ENCODE data around the gene RANBP10. TPM values are rescaled to one million over a fixed set of nuclear protein-coding genes. Genes with fewer than 3 reads are reported as not detected.
A peak's percentile ranks its signal among the peaks of the same experiment; 100 is the strongest.

The RANBP10 gene
- total RNA-seq, 6 experiments from 2014 or later = 15.1 to 38.4 (median 22.7) TPM

GRCh38 chr16:67740391-67740790, 66.0 kb downstream of the RANBP10 start:
- no peak for TF ChIP-seq POLR2A (IDR thresholded peaks at IDR 0.05)
- TF ChIP-seq, protein P1, sequence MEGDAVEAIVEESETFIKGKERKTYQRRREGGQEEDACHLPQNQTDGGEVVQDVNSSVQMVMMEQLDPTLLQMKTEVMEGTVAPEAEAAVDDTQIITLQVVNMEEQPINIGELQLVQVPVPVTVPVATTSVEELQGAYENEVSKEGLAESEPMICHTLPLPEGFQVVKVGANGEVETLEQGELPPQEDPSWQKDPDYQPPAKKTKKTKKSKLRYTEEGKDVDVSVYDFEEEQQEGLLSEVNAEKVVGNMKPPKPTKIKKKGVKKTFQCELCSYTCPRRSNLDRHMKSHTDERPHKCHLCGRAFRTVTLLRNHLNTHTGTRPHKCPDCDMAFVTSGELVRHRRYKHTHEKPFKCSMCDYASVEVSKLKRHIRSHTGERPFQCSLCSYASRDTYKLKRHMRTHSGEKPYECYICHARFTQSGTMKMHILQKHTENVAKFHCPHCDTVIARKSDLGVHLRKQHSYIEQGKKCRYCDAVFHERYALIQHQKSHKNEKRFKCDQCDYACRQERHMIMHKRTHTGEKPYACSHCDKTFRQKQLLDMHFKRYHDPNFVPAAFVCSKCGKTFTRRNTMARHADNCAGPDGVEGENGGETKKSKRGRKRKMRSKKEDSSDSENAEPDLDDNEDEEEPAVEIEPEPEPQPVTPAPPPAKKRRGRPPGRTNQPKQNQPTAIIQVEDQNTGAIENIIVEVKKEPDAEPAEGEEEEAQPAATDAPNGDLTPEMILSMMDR (IDR thresholded peaks at IDR 0.05) = no peak
- Histone ChIP-seq H3K9me3 (no peaks in the 10 kb centered on the region), H3K27ac (no peak overlapping the region), H3K4me1 (no peaks in the 10 kb centered on the region), H3K27me3 (no peaks in the 10 kb centered on the region), H3K4me3 (no peak overlapping the region), H3K36me3 (peaks cover 0 to 35% (median 7%) of the 10 kb centered on the region in 4 donors)
- ATAC-seq (no peak), DNase-seq (no peak)
- WGBS (ENCODE audit: insufficient coverage, low coverage, low lambda C conversion rate, missing lambda C conversion rate) = 88% methylated on average over 1 of the region's 3 CpGs
- intact Hi-C loops (cut with DNase I) = no loop called here

DNA sequence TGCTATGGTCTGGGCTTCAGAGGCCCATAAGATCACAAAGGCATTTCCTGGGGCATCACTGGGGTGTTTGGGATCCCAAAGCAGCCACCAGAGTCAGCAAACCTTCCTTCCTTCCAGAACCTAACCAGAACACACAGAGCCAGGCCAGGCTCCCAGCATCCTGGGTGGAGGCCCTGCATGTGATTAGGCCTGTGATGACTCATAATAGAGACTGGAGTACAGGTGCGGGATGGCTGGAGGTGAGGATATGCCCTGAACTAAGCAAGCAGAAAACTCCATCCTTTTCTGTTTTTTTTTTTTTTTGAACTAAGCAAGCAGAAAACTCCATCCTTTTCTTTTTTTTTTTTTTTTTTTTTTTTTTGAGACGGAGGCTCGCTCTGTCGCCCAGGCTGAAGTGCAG, 69.5 kb downstream of the RANBP10 start:
- H3K4me1 ChIP-seq = peaks cover 0 to 16% (median 5%) of the 10 kb centered on the region in 4 donors
- H3K27me3 ChIP-seq = no peaks in the 10 kb centered on the region
- no peak for DNase-seq
- H3K4me3 ChIP-seq = no peak overlapping the region
- TF ChIP-seq, protein P1 (IDR thresholded peaks at IDR 0.05) = no peak
- no peak for TF ChIP-seq POLR2A (IDR thresholded peaks at IDR 0.05)
- H3K36me3 ChIP-seq = peaks cover 0 to 27% (median 4%) of the 10 kb centered on the region in 4 donors
- 93% methylated on average over 2 of the region's 4 CpGs for WGBS (ENCODE audit: insufficient coverage, low coverage, low lambda C conversion rate, missing lambda C conversion rate)
- peak in 1 of 4 donors; percentile 55 for ATAC-seq
- H3K27ac ChIP-seq = no peak overlapping the region
- intact Hi-C loops (cut with DNase I) = no loop called here
- no peaks in the 10 kb centered on the region for H3K9me3 ChIP-seq

DNA sequence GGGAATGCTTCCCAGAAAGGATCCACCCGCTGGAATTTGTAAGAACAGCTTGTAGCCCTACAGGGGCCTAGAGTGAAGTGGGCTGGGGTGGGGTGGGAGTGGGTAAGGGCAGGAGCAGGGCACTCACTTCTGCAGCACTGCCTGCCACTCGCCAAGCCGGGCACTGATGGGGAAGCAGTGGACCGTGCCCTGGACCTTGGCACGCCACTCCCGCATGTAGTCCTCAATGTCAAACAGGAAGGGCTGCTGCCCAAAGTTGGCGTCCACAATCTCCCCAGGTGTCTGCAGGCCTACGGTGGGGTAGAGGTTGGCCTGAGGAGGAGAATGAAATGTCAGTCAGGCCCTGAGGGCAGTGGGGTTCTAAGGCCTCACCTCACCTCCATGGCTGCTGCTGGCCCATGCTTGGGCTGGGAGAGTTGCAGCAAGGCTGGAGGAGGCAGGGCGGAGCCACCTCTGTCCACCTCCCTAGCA, 71.6 kb downstream of the RANBP10 start:
- ATAC-seq (peak; percentile 57 to 86 (median 81)), DNase-seq (peak; percentile 49 to 85 (median 78))
- intact Hi-C loops (cut with DNase I) = no loop called here
- Histone ChIP-seq H3K36me3 (peaks cover 0 to 48% (median 13%) of the 10 kb centered on the region in 4 donors), H3K4me3 (no peak overlapping the region), H3K27me3 (no peaks in the 10 kb centered on the region), H3K27ac (peak overlapping the region in 1 of 3 donors; percentile 33), H3K4me1 (peaks cover 0 to 17% (median 5%) of the 10 kb centered on the region in 4 donors), H3K9me3 (no peaks in the 10 kb centered on the region)
- TF ChIP-seq, protein P1 (IDR thresholded peaks at IDR 0.05) = no peak
- no peak for TF ChIP-seq POLR2A (IDR thresholded peaks at IDR 0.05)
- 40% methylated on average over 1 of the region's 9 CpGs for WGBS (ENCODE audit: insufficient coverage, low coverage, low lambda C conversion rate, missing lambda C conversion rate)

DNA sequence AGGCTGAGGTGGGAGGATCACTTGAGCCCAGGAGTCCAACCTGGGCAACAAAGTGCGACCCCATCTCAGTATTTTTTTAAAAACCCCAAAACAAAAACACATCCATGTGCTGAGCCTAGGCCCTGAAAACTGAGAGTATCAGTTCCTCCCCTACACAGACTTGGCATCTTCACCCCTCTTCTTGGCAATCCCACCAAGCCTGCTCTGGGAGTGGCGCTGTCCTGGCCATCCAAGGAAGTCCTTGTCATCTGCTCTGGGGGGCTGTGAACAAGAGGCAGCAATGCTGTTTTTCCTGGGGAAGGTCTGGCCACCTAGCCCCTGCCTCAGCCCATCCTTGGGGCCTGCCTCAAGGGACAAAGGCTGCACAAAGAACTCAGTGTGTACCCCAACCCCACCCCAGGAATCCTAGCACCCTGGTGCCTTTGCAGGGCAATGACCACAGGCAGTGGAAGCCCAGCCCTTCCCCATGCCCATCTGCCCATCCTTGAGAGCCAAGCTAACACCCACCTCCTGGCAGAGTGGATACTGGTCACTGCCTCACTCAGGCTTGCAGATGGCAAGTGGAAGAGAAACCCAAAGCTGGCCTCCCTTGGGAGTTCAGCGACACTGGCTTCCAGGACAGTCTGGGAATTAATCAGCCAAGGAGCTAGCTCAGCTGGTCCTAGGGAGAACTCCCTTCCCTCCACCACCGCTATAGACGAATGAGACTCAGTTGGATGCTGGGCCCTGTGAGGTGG, 72.5 kb downstream of the RANBP10 start:
- Histone ChIP-seq H3K4me3 (no peak overlapping the region), H3K27ac (peak overlapping the region in 1 of 3 donors; percentile 33), H3K4me1 (peaks cover 0 to 17% (median 5%) of the 10 kb centered on the region in 4 donors), H3K27me3 (no peaks in the 10 kb centered on the region), H3K9me3 (no peaks in the 10 kb centered on the region), H3K36me3 (peaks cover 0 to 54% (median 17%) of the 10 kb centered on the region in 4 donors)
- DNase-seq = peak in 1 of 3 donors; percentile 37
- no peak for ATAC-seq
- TF ChIP-seq, protein P1 (IDR thresholded peaks at IDR 0.05) = no peak
- TF ChIP-seq POLR2A (IDR thresholded peaks at IDR 0.05) = no peak
- WGBS (ENCODE audit: insufficient coverage, low coverage, low lambda C conversion rate, missing lambda C conversion rate) = no CpG with 5 or more reads among the region's 5 CpGs
- intact Hi-C loops (cut with DNase I) = no loop called here

Measured in right lobe of liver (tissue), 6 donors.